CD14-positive monocyte (primary cell): ENCODE data around the gene TENT4A. TPM values are rescaled to one million over a fixed set of nuclear protein-coding genes. Genes with fewer than 3 reads are reported as not detected.

Source experiments
- DNase-seq, 3 donors: peaks; one replicate each; pipeline ENCODE4 v3.0.0-alpha.2; 2011 to 2022
- H2AFZ ChIP-seq: 2 replicates; pipeline ENCODE4 v1.6.0; 2012; ENCODE audit warnings: mild to moderate bottlenecking, low read depth, low read length, inconsistent platforms; ENCODE audit not compliant: insufficient read depth, poor library complexity, severe bottlenecking
- H3K27ac ChIP-seq, 2 donors: 1 replicate in 1 of 2; 2 replicates in 1 of 2; pipeline ENCODE4 v1.5.1; 2012 to 2013; ENCODE audit warnings: low read length in 2 of 2, control low read depth in 1 of 2, inconsistent platforms in 1 of 2, low read depth in 1 of 2, mild to moderate bottlenecking in 1 of 2
- H3K27me3 ChIP-seq, 2 donors: one replicate each; pipeline versions ENCODE4 v1.6.0 to v1.6.1; 2011 to 2013; ENCODE audit warnings: low read length in 2 of 2; ENCODE audit not compliant: control insufficient read depth in 2 of 2, insufficient read depth in 2 of 2
- H3K36me3 ChIP-seq, 2 donors: replicated peaks in 1 of 2; 1 replicate in 1 of 2; 2 replicates in 1 of 2; pipeline versions ENCODE4 v1.5.1 to v1.6.1; 2012 to 2013; ENCODE audit warnings: low read length in 2 of 2, control low read depth in 1 of 2, inconsistent platforms in 1 of 2, mild to moderate bottlenecking in 1 of 2; ENCODE audit not compliant: insufficient read depth in 2 of 2, control insufficient read depth in 1 of 2
- H3K4me1 ChIP-seq, 2 donors: 1 replicate in 1 of 2; 2 replicates in 1 of 2; pipeline versions ENCODE4 v1.5.1 to v1.6.1; 2012 to 2013; ENCODE audit warnings: low read length in 2 of 2, control low read depth in 1 of 2, inconsistent platforms in 1 of 2, mild to moderate bottlenecking in 1 of 2, moderate library complexity in 1 of 2; ENCODE audit not compliant: insufficient read depth in 2 of 2, control insufficient read depth in 1 of 2
- H3K4me2 ChIP-seq: replicated peaks from 2 replicates; pipeline ENCODE3; 2012; ENCODE audit warnings: low read length, moderate library complexity, mild to moderate bottlenecking; ENCODE audit not compliant: poor library complexity, severe bottlenecking; ENCODE audit errors: extremely low read depth
- H3K4me3 ChIP-seq, 3 experiments: fragments of 200-600 bp in 1 of 3; sonication (generic) in 1 of 3; replicated peaks in 1 of 3; 1 replicate in 2 of 3; 2 replicates in 1 of 3; pipeline ENCODE4 v1.5.1; 2011 to 2013; ENCODE audit warnings: low read length in 3 of 3, mild to moderate bottlenecking in 3 of 3, control low read depth in 2 of 3, low read depth in 2 of 3, inconsistent platforms in 1 of 3, moderate library complexity in 1 of 3
- H3K79me2 ChIP-seq: 2 replicates; pipeline ENCODE4 v1.6.0; 2012; ENCODE audit warnings: mild to moderate bottlenecking, control low read depth, inconsistent platforms, low read length, moderate library complexity; ENCODE audit not compliant: insufficient read depth
- H3K9ac ChIP-seq: 2 replicates; pipeline ENCODE4 v1.6.0; 2017; ENCODE audit warnings: low read length, mild to moderate bottlenecking; ENCODE audit not compliant: insufficient read depth, poor library complexity, severe bottlenecking
- H3K9me3 ChIP-seq, 2 donors: replicated peaks in 1 of 2; 1 replicate in 1 of 2; 2 replicates in 1 of 2; pipeline versions ENCODE4 v1.5.1 to v1.6.1; 2012 to 2013; ENCODE audit warnings: low read length in 2 of 2, control low read depth in 1 of 2; ENCODE audit not compliant: control insufficient read depth in 1 of 2, insufficient read depth in 1 of 2
- H4K20me1 ChIP-seq: 2 replicates; pipeline ENCODE4 v1.6.0; 2012; ENCODE audit warnings: mild to moderate bottlenecking, low read length, control low read depth, moderate library complexity; ENCODE audit not compliant: insufficient read depth
- H3K27ac Mint-ChIP-seq, 7 donors: one replicate each; pipeline ENCODE4 v1.8.0; 2020; ENCODE audit warnings: mild to moderate bottlenecking in 7 of 7, mixed read lengths in 7 of 7, moderate library complexity in 6 of 7, inconsistent platforms in 2 of 7
- H3K27me3 Mint-ChIP-seq, 3 donors: one replicate each; pipeline ENCODE4 v1.8.0; 2021 to 2022; ENCODE audit warnings: low read depth in 3 of 3, mild to moderate bottlenecking in 3 of 3, mixed read lengths in 3 of 3, moderate library complexity in 3 of 3, inconsistent platforms in 1 of 3
- H3K36me3 Mint-ChIP-seq, 2 donors: one replicate each; pipeline ENCODE4 v1.8.0; 2020; ENCODE audit warnings: mixed read lengths in 2 of 2, inconsistent platforms in 1 of 2, mild to moderate bottlenecking in 1 of 2
- H3K4me1 Mint-ChIP-seq: one replicate; pipeline ENCODE4 v1.8.0; 2020; ENCODE audit warnings: mild to moderate bottlenecking, mixed read lengths
- H3K4me3 Mint-ChIP-seq, 2 donors: one replicate each; pipeline ENCODE4 v1.8.0; 2020; ENCODE audit warnings: mild to moderate bottlenecking in 2 of 2, mixed read lengths in 2 of 2, moderate library complexity in 1 of 2
- H3K9me3 Mint-ChIP-seq, 7 donors: one replicate each; pipeline ENCODE4 v1.8.0; 2020 to 2022; ENCODE audit warnings: mixed read lengths in 7 of 7, mild to moderate bottlenecking in 6 of 7, moderate library complexity in 6 of 7, inconsistent platforms in 2 of 7
- WGBS: methylation state at CpG from one replicate; pipeline ENCODE4 v1.1.5; 2013; ENCODE audit warnings: missing lambda C conversion rate; ENCODE audit not compliant: insufficient coverage; 5-methylcytosine and 5-hydroxymethylcytosine counted together
- intact Hi-C, 2 donors: fragments of 100-400 bp; cut with micrococcal nuclease; formaldehyde crosslinking; loops; one replicate each; pipeline versions ENCODE4 v1.15.0 to v1.15.1; 2023
- polyA plus RNA-seq, 3 donors: library from polyadenylated mRNA; depleted of rRNA in 1 of 3; unstranded in 2 of 3; stranded (reverse) in 1 of 3; fragments of 300-500 nt in 2 of 3; fragments of >200 nt in 1 of 3; fragmentation: Illumina TruSeq in 2 of 3; gene quantifications; 1 replicate in 2 of 3; 2 replicates in 1 of 3; pipeline ENCODE4 v1.2.3, GENCODE V29; 2012 to 2021
- TF ChIP-seq, protein P1 (sequence below): fragments of 200-600 bp; IDR thresholded peaks from one replicate; pipeline ENCODE4 v1.8.0; 2022; ENCODE audit warnings: antibody characterized with exemption, mild to moderate bottlenecking

Gene TENT4A
- polyA plus RNA-seq, 3 donors = 0.17 to 15.6 (median 0.44) TPM

GRCh38 chr5:6783787-6784186 lies 70.6 kb downstream of the TENT4A start:
- Histone ChIP-seq H3K4me1 (peaks cover 32% of the 10 kb centered on the region in 2 donors), H3K9ac (no peak overlapping the region), H3K4me3 (no peak overlapping the region), H3K36me3 (no peaks in the 10 kb centered on the region), H4K20me1 (no peaks in the 10 kb centered on the region), H3K27me3 (no peaks in the 10 kb centered on the region), H3K4me2 (no peak overlapping the region), H3K9me3 (no peaks in the 10 kb centered on the region), H3K27ac (no peak overlapping the region), H2AFZ (peak overlapping the region; percentile 44), H3K79me2 (no peaks in the 10 kb centered on the region)
- TF ChIP-seq, protein P1, sequence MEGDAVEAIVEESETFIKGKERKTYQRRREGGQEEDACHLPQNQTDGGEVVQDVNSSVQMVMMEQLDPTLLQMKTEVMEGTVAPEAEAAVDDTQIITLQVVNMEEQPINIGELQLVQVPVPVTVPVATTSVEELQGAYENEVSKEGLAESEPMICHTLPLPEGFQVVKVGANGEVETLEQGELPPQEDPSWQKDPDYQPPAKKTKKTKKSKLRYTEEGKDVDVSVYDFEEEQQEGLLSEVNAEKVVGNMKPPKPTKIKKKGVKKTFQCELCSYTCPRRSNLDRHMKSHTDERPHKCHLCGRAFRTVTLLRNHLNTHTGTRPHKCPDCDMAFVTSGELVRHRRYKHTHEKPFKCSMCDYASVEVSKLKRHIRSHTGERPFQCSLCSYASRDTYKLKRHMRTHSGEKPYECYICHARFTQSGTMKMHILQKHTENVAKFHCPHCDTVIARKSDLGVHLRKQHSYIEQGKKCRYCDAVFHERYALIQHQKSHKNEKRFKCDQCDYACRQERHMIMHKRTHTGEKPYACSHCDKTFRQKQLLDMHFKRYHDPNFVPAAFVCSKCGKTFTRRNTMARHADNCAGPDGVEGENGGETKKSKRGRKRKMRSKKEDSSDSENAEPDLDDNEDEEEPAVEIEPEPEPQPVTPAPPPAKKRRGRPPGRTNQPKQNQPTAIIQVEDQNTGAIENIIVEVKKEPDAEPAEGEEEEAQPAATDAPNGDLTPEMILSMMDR = no peak
- Mint-ChIP-seq H3K4me3 (no peak overlapping the region), H3K4me1 (peaks cover 45% of the 10 kb centered on the region), H3K27me3 (peaks cover 0 to 3% (median 0%) of the 10 kb centered on the region in 3 donors), H3K36me3 (no peaks in the 10 kb centered on the region), H3K27ac (peak overlapping the region in 2 of 7 donors; percentile 36 to 78), H3K9me3 (peaks cover 0 to 9% (median 3%) of the 10 kb centered on the region in 7 donors)
- 80% methylated on average over 1 of the region's 2 CpGs for WGBS
- DNase-seq = no peak
- intact Hi-C loops = no loop called here

DNA sequence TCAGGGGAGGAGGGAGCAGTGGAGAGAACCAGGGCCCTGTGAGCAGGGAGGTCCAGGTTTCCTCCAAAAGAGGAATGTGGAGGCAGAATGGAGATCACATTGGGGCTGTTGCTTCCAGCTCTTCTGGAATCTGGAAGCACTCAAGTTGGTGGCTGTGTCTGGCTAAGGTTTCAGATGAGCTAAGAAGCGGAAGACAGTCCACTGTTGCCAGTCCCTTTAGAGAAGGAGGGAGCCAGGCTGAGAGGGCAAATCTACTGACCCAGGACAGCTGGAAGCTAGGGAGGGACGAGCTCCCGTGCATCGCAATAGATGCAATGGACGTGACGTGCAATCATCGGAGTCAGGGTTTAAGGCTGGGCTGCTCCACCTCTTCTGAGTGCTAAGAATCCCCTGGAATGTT lies 71.2 kb downstream of the TENT4A start:
- H3K4me1 Mint-ChIP-seq = peaks cover 52% of the 10 kb centered on the region
- peaks cover 0 to 3% (median 2%) of the 10 kb centered on the region in 3 donors for H3K27me3 Mint-ChIP-seq
- H3K36me3 Mint-ChIP-seq = no peaks in the 10 kb centered on the region
- H3K9me3 Mint-ChIP-seq = peaks cover 0 to 9% (median 3%) of the 10 kb centered on the region in 7 donors
- no peak overlapping the region for H3K27ac ChIP-seq
- no peak overlapping the region for H3K9ac ChIP-seq
- WGBS = 96% methylated on average over 7 of the region's 7 CpGs
- intact Hi-C loops = no loop called here
- no peaks in the 10 kb centered on the region for H3K79me2 ChIP-seq
- no peak for DNase-seq
- H3K4me2 ChIP-seq = no peak overlapping the region
- H2AFZ ChIP-seq = peak overlapping the region; percentile 44
- H3K27me3 ChIP-seq = no peaks in the 10 kb centered on the region
- H3K36me3 ChIP-seq = no peaks in the 10 kb centered on the region
- no peaks in the 10 kb centered on the region for H4K20me1 ChIP-seq
- peak overlapping the region in 5 of 7 donors; percentile 5 to 78 (median 61) for H3K27ac Mint-ChIP-seq
- H3K4me3 Mint-ChIP-seq = no peak overlapping the region
- H3K4me3 ChIP-seq = no peak overlapping the region
- no peaks in the 10 kb centered on the region for H3K9me3 ChIP-seq
- peaks cover 37 to 38% of the 10 kb centered on the region in 2 donors for H3K4me1 ChIP-seq
- TF ChIP-seq, protein P1 = no peak
